ENCODE data around the gene LITAF.

DNA sequence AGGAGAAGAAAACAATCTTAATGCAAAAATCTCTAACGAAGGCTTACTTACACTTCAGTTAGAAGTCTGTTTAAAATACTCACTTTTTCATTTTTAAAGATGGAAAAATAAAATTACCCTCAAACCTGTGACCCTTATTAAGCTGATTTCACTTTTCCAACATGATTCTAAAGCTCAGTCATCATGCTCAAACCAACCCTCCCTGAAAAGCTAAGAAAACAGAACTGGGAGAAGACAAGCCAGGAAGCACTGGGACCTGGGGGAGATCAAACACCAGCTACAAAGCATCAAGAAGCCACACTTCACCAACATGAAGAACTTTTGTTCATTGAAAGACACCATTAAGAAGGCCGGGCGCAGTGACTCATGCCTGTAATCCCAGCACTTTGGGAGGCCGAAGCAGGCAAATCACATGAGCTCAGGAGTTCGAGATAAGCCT, 88.8 kb downstream of the LITAF start:
- TF ChIP-seq, protein P1, sequence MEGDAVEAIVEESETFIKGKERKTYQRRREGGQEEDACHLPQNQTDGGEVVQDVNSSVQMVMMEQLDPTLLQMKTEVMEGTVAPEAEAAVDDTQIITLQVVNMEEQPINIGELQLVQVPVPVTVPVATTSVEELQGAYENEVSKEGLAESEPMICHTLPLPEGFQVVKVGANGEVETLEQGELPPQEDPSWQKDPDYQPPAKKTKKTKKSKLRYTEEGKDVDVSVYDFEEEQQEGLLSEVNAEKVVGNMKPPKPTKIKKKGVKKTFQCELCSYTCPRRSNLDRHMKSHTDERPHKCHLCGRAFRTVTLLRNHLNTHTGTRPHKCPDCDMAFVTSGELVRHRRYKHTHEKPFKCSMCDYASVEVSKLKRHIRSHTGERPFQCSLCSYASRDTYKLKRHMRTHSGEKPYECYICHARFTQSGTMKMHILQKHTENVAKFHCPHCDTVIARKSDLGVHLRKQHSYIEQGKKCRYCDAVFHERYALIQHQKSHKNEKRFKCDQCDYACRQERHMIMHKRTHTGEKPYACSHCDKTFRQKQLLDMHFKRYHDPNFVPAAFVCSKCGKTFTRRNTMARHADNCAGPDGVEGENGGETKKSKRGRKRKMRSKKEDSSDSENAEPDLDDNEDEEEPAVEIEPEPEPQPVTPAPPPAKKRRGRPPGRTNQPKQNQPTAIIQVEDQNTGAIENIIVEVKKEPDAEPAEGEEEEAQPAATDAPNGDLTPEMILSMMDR (IDR thresholded peaks at IDR 0.05): no peak
- TF ChIP-seq EP300 (IDR thresholded peaks at IDR 0.05): no peak
